ENCODE results near the gene CSTPP1. TPM values are rescaled to one million over a fixed set of nuclear protein-coding genes. Genes with fewer than 3 reads are reported as not detected.
"Not testable (repeated sequence)": the region's sequence is repeated elsewhere in the genome, so short reads cannot be mapped to it uniquely, and the experiment has no call there.

CSTPP1 gene
- total and polyA plus RNA-seq, 4 donors: 46.6 to 104 (median 72.3) TPM

DNA sequence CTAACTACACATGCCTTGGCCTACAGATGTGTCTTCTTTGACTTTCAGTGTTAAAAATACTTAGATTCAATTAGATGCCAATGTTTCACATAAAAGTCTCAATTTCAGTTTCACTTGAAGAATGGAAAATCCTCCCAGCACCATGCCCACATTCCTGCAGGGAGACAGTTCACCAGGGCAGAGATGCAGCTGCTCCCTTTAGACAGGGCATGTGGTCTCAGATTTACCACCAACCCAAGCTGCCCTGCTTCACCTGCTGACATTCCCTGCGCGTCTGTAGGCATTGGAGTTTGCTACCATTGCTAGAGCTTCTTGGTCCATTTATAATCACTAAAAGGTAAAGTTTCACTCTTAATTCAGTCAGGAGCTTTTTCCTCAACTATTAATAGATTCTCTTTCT is 126.2 kb downstream of the CSTPP1 start:
- no peak overlapping the region for H3K4me3 ChIP-seq (ENCODE audit: low read depth, low read length)
- no peaks in the 10 kb centered on the region for H3K27me3 ChIP-seq (ENCODE audit: control insufficient read depth, insufficient read depth, low read length)
- peaks cover 4% of the 10 kb centered on the region for H3K36me3 ChIP-seq (ENCODE audit: control insufficient read depth, insufficient read depth, low read length)
- H3K9me3 ChIP-seq (ENCODE audit: control insufficient read depth, insufficient read depth, low read length): peaks cover 2% of the 10 kb centered on the region
- no peaks in the 10 kb centered on the region for H3K4me1 ChIP-seq (ENCODE audit: control insufficient read depth, insufficient read depth, low read length)
- no peak overlapping the region for H3K27ac ChIP-seq (ENCODE audit: low read depth, low read length)
- no peak for DNase-seq (ENCODE audit: low read depth in 4 of 6, low spot score in 6 of 6)
- 79% methylated on average over 2 of the region's 2 CpGs for WGBS (ENCODE audit: insufficient coverage)

DNA sequence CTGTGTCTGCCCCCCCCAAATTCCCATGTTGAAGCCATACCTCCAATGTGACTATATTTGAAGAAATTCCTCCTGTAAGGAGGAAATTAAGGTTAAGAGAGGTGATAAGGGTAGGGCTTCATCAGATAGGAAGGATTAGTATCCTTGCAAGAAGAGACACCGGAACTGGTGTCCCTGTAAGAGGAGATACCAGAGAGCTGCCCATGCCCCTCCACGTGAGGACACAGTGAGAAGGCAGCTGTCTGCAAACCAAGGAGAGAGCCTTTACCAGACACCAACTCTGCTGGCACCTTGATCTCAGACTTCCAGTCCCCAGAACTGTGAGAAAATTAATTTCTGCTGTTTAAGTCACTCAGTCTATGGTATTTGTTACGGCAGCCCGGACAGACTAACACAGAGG is 130.8 kb downstream of the CSTPP1 start:
- 88% methylated on average over 3 of the region's 4 CpGs for WGBS (ENCODE audit: insufficient coverage)

DNA sequence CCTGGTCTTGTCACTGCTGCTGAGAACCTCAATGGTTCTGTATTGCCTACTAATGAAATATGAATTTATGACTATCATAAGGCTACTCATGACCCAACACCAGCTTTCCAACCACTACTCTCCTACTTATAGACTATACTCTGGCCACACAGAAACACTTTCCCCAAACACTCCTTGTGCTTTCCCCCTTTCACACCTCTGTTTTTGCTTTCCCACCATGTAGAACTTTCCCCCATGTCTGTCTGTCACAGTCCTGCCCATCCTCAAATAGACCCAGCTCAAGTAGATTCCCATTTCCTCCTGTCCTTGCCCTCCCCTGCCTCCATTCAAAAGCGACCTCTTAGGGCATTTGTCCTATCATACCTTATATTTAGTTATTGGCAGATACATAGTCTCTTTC is 134.2 kb downstream of the CSTPP1 start:
- DNase-seq (ENCODE audit: low read depth in 4 of 6, low spot score in 6 of 6): no peak
- no peak overlapping the region for H3K4me3 ChIP-seq (ENCODE audit: low read depth, low read length)
- no peak overlapping the region for H3K27ac ChIP-seq (ENCODE audit: low read depth, low read length)
- no peaks in the 10 kb centered on the region for H3K36me3 ChIP-seq (ENCODE audit: control insufficient read depth, insufficient read depth, low read length)
- no peaks in the 10 kb centered on the region for H3K9me3 ChIP-seq (ENCODE audit: control insufficient read depth, insufficient read depth, low read length)
- H3K4me1 ChIP-seq (ENCODE audit: control insufficient read depth, insufficient read depth, low read length): no peaks in the 10 kb centered on the region
- no CpG with 5 or more reads among the region's 1 CpG for WGBS (ENCODE audit: insufficient coverage)
- H3K27me3 ChIP-seq (ENCODE audit: control insufficient read depth, insufficient read depth, low read length): no peaks in the 10 kb centered on the region

More for the DNA sequence above, 130.8 kb downstream of the CSTPP1 start:
- no peaks in the 10 kb centered on the region for H3K27me3 ChIP-seq (ENCODE audit: control insufficient read depth, insufficient read depth, low read length)
- H3K9me3 ChIP-seq (ENCODE audit: control insufficient read depth, insufficient read depth, low read length): no peaks in the 10 kb centered on the region
- no peak overlapping the region for H3K4me3 ChIP-seq (ENCODE audit: low read depth, low read length)
- H3K27ac ChIP-seq (ENCODE audit: low read depth, low read length): no peak overlapping the region
- H3K36me3 ChIP-seq (ENCODE audit: control insufficient read depth, insufficient read depth, low read length): no peaks in the 10 kb centered on the region
- no peak for DNase-seq (ENCODE audit: low read depth in 4 of 6, low spot score in 6 of 6)
- no peaks in the 10 kb centered on the region for H3K4me1 ChIP-seq (ENCODE audit: control insufficient read depth, insufficient read depth, low read length)

DNA sequence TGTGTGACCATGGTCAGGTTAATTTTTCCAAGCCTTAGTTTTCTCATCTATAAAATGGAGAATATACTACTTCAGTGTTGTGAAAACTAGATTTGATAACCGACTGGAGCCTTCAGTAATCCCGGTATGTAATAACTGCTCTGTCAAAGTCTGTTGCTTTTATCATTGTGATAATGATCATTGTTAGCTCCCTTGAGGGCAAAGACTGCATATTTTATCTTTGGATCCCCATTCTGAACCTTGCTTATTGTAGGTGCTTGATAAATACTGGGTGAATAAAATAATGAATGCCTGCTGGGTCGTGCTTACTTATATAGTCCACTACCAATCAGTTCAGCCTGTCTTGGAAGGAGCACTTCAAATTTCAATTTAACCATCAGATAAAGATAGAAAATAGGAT is 134.8 kb downstream of the CSTPP1 start:
- WGBS (ENCODE audit: insufficient coverage): no CpG with 5 or more reads among the region's 3 CpGs
- Histone ChIP-seq H3K36me3 (ENCODE audit: control insufficient read depth, insufficient read depth, low read length) (no peaks in the 10 kb centered on the region), H3K27ac (ENCODE audit: low read depth, low read length) (no peak overlapping the region), H3K9me3 (ENCODE audit: control insufficient read depth, insufficient read depth, low read length) (no peaks in the 10 kb centered on the region), H3K4me3 (ENCODE audit: low read depth, low read length) (no peak overlapping the region), H3K27me3 (ENCODE audit: control insufficient read depth, insufficient read depth, low read length) (no peaks in the 10 kb centered on the region), H3K4me1 (ENCODE audit: control insufficient read depth, insufficient read depth, low read length) (no peaks in the 10 kb centered on the region)
- peak in 1 of 6 donors; percentile 50 for DNase-seq (ENCODE audit: low read depth in 4 of 6, low spot score in 6 of 6)

DNA sequence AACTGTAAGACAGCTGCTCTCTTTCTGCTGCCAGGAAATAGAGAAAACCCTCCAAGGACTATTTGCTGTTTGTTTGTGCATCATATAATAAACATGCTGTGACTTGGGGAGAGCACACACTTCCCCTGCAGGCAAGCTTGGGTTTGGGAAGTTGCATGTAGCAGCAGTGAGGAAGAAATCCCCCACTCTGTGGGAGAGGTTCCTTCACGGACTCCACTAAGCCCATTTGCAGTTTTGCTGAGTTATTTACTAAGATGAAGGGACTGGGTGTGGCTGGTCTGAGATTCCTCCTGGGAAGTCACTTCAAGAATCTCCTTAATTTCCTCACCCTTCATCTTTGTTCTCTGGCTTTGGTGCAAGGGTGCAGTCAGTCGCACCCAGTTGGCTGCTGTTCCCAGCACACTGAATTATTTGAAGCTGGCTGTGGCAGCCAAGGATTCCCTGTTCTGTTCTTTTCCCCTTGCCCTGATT is 135.3 kb downstream of the CSTPP1 start:
- peak in 4 of 6 donors; percentile 3 to 79 (median 38) for DNase-seq (ENCODE audit: low read depth in 4 of 6, low spot score in 6 of 6)
- Histone ChIP-seq H3K36me3 (ENCODE audit: control insufficient read depth, insufficient read depth, low read length) (no peaks in the 10 kb centered on the region), H3K9me3 (ENCODE audit: control insufficient read depth, insufficient read depth, low read length) (no peaks in the 10 kb centered on the region), H3K4me1 (ENCODE audit: control insufficient read depth, insufficient read depth, low read length) (no peaks in the 10 kb centered on the region), H3K4me3 (ENCODE audit: low read depth, low read length) (no peak overlapping the region), H3K27ac (ENCODE audit: low read depth, low read length) (peak overlapping the region; percentile 52), H3K27me3 (ENCODE audit: control insufficient read depth, insufficient read depth, low read length) (no peaks in the 10 kb centered on the region)
- 9% methylated on average over 1 of the region's 2 CpGs for WGBS (ENCODE audit: insufficient coverage)

DNA sequence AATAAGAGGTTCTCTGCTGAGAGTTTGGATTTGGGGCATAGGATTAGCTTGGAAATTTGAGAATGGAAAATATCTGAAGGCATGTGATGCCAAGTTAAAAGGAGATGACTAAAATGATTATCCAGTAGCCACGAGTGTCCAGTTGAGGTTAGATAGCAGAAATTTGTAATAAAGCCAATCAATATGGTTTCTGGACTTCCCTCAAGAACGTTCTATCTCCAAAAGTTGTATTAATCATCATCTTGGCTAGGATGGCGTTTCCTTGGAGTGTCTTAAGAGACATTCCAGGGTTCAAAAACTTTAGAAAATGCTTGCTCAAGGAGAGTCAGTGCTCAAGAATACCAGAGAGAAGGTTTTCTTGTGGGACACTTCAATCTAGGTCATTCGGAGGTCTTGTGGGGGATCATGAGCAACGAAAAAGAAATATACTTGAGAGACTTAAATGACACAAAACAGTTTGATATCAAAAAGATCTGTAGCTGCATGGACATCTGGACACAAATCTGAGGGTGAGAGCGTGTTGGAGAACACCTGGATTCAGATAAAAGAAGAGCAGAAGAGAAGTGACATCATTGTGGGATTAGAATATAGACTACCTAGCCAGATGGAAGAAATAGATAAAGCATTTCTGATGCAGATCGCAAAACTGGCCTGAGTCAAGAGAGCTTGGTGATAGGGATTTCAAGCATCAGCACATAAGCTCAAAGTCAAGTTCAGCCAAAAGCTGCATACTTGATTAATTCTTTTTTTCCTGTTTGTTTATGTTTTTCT is 142.4 kb downstream of the CSTPP1 start:
- 94% methylated on average over 2 of the region's 7 CpGs for WGBS (ENCODE audit: insufficient coverage)
- H3K27me3 ChIP-seq (ENCODE audit: control insufficient read depth, insufficient read depth, low read length): no peaks in the 10 kb centered on the region
- DNase-seq (ENCODE audit: low read depth in 4 of 6, low spot score in 6 of 6): no peak
- H3K4me1 ChIP-seq (ENCODE audit: control insufficient read depth, insufficient read depth, low read length): no peaks in the 10 kb centered on the region
- H3K27ac ChIP-seq (ENCODE audit: low read depth, low read length): no peak overlapping the region
- no peak overlapping the region for H3K4me3 ChIP-seq (ENCODE audit: low read depth, low read length)
- H3K9me3 ChIP-seq (ENCODE audit: control insufficient read depth, insufficient read depth, low read length): no peaks in the 10 kb centered on the region
- peaks cover 5% of the 10 kb centered on the region for H3K36me3 ChIP-seq (ENCODE audit: control insufficient read depth, insufficient read depth, low read length)

DNA sequence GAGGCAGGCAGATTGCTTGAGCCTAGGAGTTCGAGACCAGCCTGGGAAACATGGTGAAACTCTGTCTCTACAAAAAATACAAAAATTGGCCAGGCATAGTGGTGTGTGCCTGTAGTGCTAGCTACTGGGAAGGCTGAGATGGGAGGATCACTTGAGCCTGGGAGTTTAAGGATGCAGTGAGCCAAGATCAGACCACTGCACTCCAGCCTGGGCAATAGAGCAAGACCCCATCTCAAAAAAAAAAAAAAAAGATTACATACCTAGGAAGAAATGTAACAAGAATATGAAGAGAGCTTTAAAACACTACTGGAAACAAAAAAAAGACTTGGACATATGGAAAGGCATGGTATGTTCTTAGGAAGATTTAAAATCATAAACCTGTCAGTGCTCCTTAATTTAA is 144.2 kb downstream of the CSTPP1 start:
- H3K27ac ChIP-seq (ENCODE audit: low read depth, low read length); DNase-seq (ENCODE audit: low read depth in 4 of 6, low spot score in 6 of 6); H3K4me3 ChIP-seq (ENCODE audit: low read depth, low read length); H3K36me3 ChIP-seq (ENCODE audit: control insufficient read depth, insufficient read depth, low read length); H3K27me3 ChIP-seq (ENCODE audit: control insufficient read depth, insufficient read depth, low read length); H3K4me1 ChIP-seq (ENCODE audit: control insufficient read depth, insufficient read depth, low read length); H3K9me3 ChIP-seq (ENCODE audit: control insufficient read depth, insufficient read depth, low read length): not testable (repeated sequence)
- no CpG with 5 or more reads among the region's 1 CpG for whole genome bisulfite sequencing (ENCODE audit: insufficient coverage)

DNA sequence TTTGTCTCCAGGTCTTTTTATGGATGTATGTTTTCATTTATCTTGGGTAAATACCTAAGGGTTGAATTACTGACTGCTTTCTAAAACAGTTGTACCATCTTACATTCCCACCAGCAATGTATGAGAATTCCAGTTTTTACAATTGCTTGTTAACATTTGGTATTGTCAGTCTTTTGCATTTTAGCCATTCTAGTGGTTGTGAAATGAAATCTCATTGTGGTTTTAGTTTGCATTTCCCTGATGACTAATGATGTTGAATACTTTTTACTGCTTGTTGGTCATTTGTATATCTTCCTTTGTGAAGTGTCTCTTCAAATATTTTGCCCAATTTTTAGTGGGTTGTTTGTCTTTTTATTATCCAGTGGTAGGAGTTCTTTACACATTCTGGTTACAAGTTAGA is 147.4 kb downstream of the CSTPP1 start:
- Histone ChIP-seq H3K9me3 (ENCODE audit: control insufficient read depth, insufficient read depth, low read length) (no peaks in the 10 kb centered on the region), H3K4me3 (ENCODE audit: low read depth, low read length) (no peak overlapping the region), H3K27me3 (ENCODE audit: control insufficient read depth, insufficient read depth, low read length) (no peaks in the 10 kb centered on the region), H3K36me3 (ENCODE audit: control insufficient read depth, insufficient read depth, low read length) (peaks cover 5% of the 10 kb centered on the region), H3K27ac (ENCODE audit: low read depth, low read length) (no peak overlapping the region), H3K4me1 (ENCODE audit: control insufficient read depth, insufficient read depth, low read length) (no peaks in the 10 kb centered on the region)
- no peak for DNase-seq (ENCODE audit: low read depth in 4 of 6, low spot score in 6 of 6)

DNA sequence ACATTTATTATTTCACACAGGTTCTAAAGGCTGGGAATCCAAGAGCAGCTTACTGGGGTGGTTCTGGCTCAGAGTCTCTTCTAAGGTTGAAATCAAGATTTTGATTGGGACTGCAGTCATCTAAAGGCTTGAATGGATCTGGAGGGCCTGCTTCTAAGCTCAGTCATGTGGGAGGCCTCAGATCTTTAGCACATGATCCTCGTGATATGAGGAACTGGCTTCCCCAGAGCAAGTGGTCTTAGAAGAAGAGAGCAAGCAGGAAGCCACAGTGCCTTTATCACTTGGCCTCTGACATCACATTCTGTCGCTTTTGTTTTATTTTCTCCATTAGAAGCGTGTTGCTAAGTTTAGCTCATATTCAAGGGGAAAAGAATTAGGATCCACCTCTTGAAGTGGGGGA is 151.2 kb downstream of the CSTPP1 start:
- Histone ChIP-seq H3K4me1 (ENCODE audit: control insufficient read depth, insufficient read depth, low read length) (no peaks in the 10 kb centered on the region), H3K4me3 (ENCODE audit: low read depth, low read length) (no peak overlapping the region), H3K27me3 (ENCODE audit: control insufficient read depth, insufficient read depth, low read length) (no peaks in the 10 kb centered on the region), H3K9me3 (ENCODE audit: control insufficient read depth, insufficient read depth, low read length) (no peaks in the 10 kb centered on the region), H3K27ac (ENCODE audit: low read depth, low read length) (no peak overlapping the region), H3K36me3 (ENCODE audit: control insufficient read depth, insufficient read depth, low read length) (no peaks in the 10 kb centered on the region)
- no CpG with 5 or more reads among the region's 3 CpGs for WGBS (ENCODE audit: insufficient coverage)
- no peak for DNase-seq (ENCODE audit: low read depth in 4 of 6, low spot score in 6 of 6)

DNA sequence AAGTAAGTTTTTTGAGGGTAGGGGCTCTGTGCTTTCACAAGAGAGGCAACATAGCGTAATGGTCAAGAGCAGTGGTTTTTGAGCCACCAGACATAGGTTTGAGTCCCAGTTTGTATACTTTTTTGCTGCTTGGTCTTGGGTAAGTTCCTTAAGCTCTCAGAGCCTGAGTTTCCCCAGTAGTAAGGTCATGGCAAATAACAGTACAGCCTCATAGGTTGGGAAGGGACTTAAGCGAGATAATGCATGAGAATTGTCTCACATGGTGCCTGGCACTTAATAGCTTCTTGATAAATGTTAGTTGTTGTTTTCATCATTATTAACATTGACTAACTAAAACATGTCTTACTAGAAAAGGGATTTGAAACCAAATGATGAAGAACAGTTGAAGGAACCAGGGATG is 157.0 kb downstream of the CSTPP1 start:
- WGBS (ENCODE audit: insufficient coverage): 86% methylated on average over 1 of the region's 2 CpGs
- Histone ChIP-seq H3K4me3 (ENCODE audit: low read depth, low read length) (no peak overlapping the region), H3K27ac (ENCODE audit: low read depth, low read length) (no peak overlapping the region), H3K4me1 (ENCODE audit: control insufficient read depth, insufficient read depth, low read length) (no peaks in the 10 kb centered on the region), H3K36me3 (ENCODE audit: control insufficient read depth, insufficient read depth, low read length) (no peaks in the 10 kb centered on the region), H3K9me3 (ENCODE audit: control insufficient read depth, insufficient read depth, low read length) (no peaks in the 10 kb centered on the region), H3K27me3 (ENCODE audit: control insufficient read depth, insufficient read depth, low read length) (no peaks in the 10 kb centered on the region)
- no peak for DNase-seq (ENCODE audit: low read depth in 4 of 6, low spot score in 6 of 6)
